ENCODE measurements around the gene RAPGEF2.

DNA sequence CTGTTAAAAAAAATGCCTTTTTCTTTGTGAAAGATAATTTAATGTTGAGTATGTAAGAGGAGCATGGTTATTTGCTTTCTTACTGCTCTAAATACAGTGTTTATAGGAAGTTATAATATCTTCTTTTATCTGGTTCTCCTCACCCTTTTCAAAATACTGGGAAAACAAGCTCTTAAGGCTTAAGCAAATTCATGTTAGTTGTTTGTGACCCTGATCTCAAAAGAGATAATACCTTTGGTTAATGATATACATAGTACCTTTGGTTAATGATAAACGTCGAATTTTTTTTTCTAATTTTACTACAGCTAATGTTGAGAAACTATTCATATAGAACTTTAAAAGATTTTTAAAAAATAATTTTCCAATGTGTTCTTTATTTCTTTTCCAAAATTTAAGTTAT, 180.1 kb downstream of the RAPGEF2 start:
- TF ChIP-seq EZH2 (IDR thresholded peaks at IDR 0.05; ENCODE audit: low read length) (no peak), CTCF (optimal IDR thresholded peaks at IDR 0.05 in 1 of 3, IDR thresholded peaks at IDR 0.05 in 1 of 3, conservative IDR thresholded peaks at IDR 0.05 in 1 of 3; ENCODE audit: extremely low read depth in 1 of 3, insufficient read depth in 2 of 3, low read length in 3 of 3) (no peak)

Measured in keratinocyte (primary cell).